Measurements from ENCODE around the gene KIF16B. TPM values are rescaled to one million over a fixed set of nuclear protein-coding genes. Genes with fewer than 3 reads are reported as not detected.
A peak's percentile ranks its signal among the peaks of the same experiment; 100 is the strongest.

KIF16B gene
- total RNA-seq, 1 experiment from 2014 or later: 16.6 TPM

GRCh38 chr20:16437387-16437996 is 135.8 kb downstream of the KIF16B start:
- TF ChIP-seq SIN3A (IDR thresholded peaks at IDR 0.05; ENCODE audit: borderline replicate concordance, insufficient read depth, low read depth, low read length) (no peak), POLR2AphosphoS5 (IDR thresholded peaks at IDR 0.05; ENCODE audit: low read depth, low read length) (no peak), TCF7L2 (IDR thresholded peaks at IDR 0.05; ENCODE audit: low read depth, low read length) (no peak), REST (IDR thresholded peaks at IDR 0.05; ENCODE audit: insufficient read depth in 1 of 2, low read depth in 2 of 2, low read length in 1 of 2) (no peak), CTCF (IDR thresholded peaks at IDR 0.05) (no peak)
- DNase-seq (ENCODE audit: low read depth, low spot score) (no peak), ATAC-seq (no peak)
- H3K27me3 ChIP-seq (ENCODE audit: control insufficient read depth, insufficient read depth, low read length): no peaks in the 10 kb centered on the region
- ChIA-PET CTCF (no interaction called here), POLR2A (no interaction called here)
- no peak overlapping the region for H3K4me3 ChIP-seq (ENCODE audit: low read depth in 2 of 2, low read length in 2 of 2)
- no peak overlapping the region for H3K27ac ChIP-seq (ENCODE audit: low read length)
- BruUV-seq (replicated peaks): no TSS peak
- no peaks in the 10 kb centered on the region for H3K9me3 ChIP-seq (ENCODE audit: control insufficient read depth, insufficient read depth, low read depth, low read length)
- H3K4me1 ChIP-seq (ENCODE audit: control insufficient read depth, insufficient read depth, low read length): no peaks in the 10 kb centered on the region
- no peaks in the 10 kb centered on the region for H3K36me3 ChIP-seq (ENCODE audit: control insufficient read depth, insufficient read depth, low read length)
- in situ Hi-C loops (cut with HindIII; ENCODE audit: low pct_unique_long_range_greater_than_20kb, low sequenced_read_pairs): no loop called here
- intact Hi-C loops (cut with micrococcal nuclease; ENCODE audit: unreplicated experiment): no loop called here

- TF ChIP-seq CTCF (IDR thresholded peaks at IDR 0.05): peak; percentile 86
- TF ChIP-seq TCF7L2 (IDR thresholded peaks at IDR 0.05; ENCODE audit: low read depth, low read length): no peak
- H3K9me3 ChIP-seq (ENCODE audit: control insufficient read depth, insufficient read depth, low read depth, low read length): no peaks in the 10 kb centered on the region
- H3K27me3 ChIP-seq (ENCODE audit: control insufficient read depth, insufficient read depth, low read length): no peaks in the 10 kb centered on the region
- intact Hi-C loops (cut with micrococcal nuclease; ENCODE audit: unreplicated experiment): no loop called here
- BruUV-seq (replicated peaks): no TSS peak
- in situ Hi-C loops (cut with HindIII; ENCODE audit: low pct_unique_long_range_greater_than_20kb, low sequenced_read_pairs): no loop called here
- no peak overlapping the region for H3K4me3 ChIP-seq (ENCODE audit: low read depth in 2 of 2, low read length in 2 of 2)
- CTCF ChIA-PET: no interaction called here
- DNase-seq (ENCODE audit: low read depth, low spot score): peak; percentile 32
- no peaks in the 10 kb centered on the region for H3K4me1 ChIP-seq (ENCODE audit: control insufficient read depth, insufficient read depth, low read length)
- POLR2A ChIA-PET: no interaction called here
- ATAC-seq: peak; percentile 78; the same call in 1 of the 2 replicates
- no peaks in the 10 kb centered on the region for H3K36me3 ChIP-seq (ENCODE audit: control insufficient read depth, insufficient read depth, low read length)
- H3K27ac ChIP-seq (ENCODE audit: low read length): no peak overlapping the region
Observed at GRCh38 chr20:16434062-16434664, 139.1 kb downstream of the KIF16B start.
